HEK293 (cell line): ENCODE data around the gene SBNO2.

Experiments used
- FEZF1 ChIP-seq: fragments of 450-650 bp; formaldehyde crosslinking; IDR thresholded peaks from 2 replicates; pipeline ENCODE4 v1.5.1; 2016; ENCODE audit warnings: missing biosample characterization, missing genetic modification characterization
- GFI1B ChIP-seq: fragments of 450-650 bp; formaldehyde crosslinking; IDR thresholded peaks from 2 replicates; pipeline ENCODE4 v1.5.1; 2016; ENCODE audit warnings: missing biosample characterization, missing genetic modification characterization
- GLIS2 ChIP-seq: fragments of 450-650 bp; formaldehyde crosslinking; IDR thresholded peaks from 2 replicates; pipeline ENCODE4 v1.5.1; 2016; ENCODE audit warnings: missing biosample characterization, missing genetic modification characterization
- INSM2 ChIP-seq: fragments of 450-650 bp; formaldehyde crosslinking; IDR thresholded peaks from 2 replicates; pipeline ENCODE4 v1.5.1; 2016; ENCODE audit warnings: missing biosample characterization, missing genetic modification characterization
- MEIS1 ChIP-seq: sonication (generic); formaldehyde crosslinking; IDR thresholded peaks from 2 replicates; pipeline ENCODE4 v1.8.1; 2022; ENCODE audit warnings: missing genetic modification reagents, mild to moderate bottlenecking, borderline replicate concordance
- PRDM10 ChIP-seq: fragments of 450-650 bp; formaldehyde crosslinking; IDR thresholded peaks from 2 replicates; pipeline ENCODE4 v1.5.1; 2016; ENCODE audit warnings: missing biosample characterization, missing genetic modification characterization
- PRDM4 ChIP-seq: fragments of 450-650 bp; formaldehyde crosslinking; IDR thresholded peaks from 2 replicates; pipeline ENCODE4 v1.5.1; 2017; ENCODE audit warnings: missing biosample characterization, missing genetic modification characterization
- SCRT1 ChIP-seq: fragments of 450-650 bp; formaldehyde crosslinking; IDR thresholded peaks from 2 replicates; pipeline ENCODE4 v1.5.1; 2016; ENCODE audit warnings: missing biosample characterization, missing genetic modification characterization, borderline replicate concordance
- SP3 ChIP-seq: fragments of 450-650 bp; formaldehyde crosslinking; IDR thresholded peaks from 2 replicates; pipeline ENCODE4 v1.5.1; 2016; ENCODE audit warnings: missing biosample characterization, missing genetic modification characterization
- TCF7L2 ChIP-seq: IDR thresholded peaks from 2 replicates; pipeline ENCODE4 v1.6.1; 2011; ENCODE audit warnings: low read depth, mild to moderate bottlenecking, inconsistent platforms, low read length, moderate library complexity, borderline replicate concordance
- ZBTB1 ChIP-seq: fragments of 450-650 bp; formaldehyde crosslinking; IDR thresholded peaks from 2 replicates; pipeline ENCODE4 v1.5.1; 2016; ENCODE audit warnings: missing biosample characterization, missing genetic modification characterization
- ZBTB21 ChIP-seq: fragments of 450-650 bp; formaldehyde crosslinking; IDR thresholded peaks from 2 replicates; pipeline ENCODE4 v1.5.1; 2017; ENCODE audit warnings: missing biosample characterization, missing genetic modification characterization
- ZFP69B ChIP-seq: fragments of 450-650 bp; formaldehyde crosslinking; IDR thresholded peaks from 2 replicates; pipeline ENCODE4 v1.5.1; 2016; ENCODE audit warnings: missing biosample characterization, missing genetic modification characterization
- ZIC2 ChIP-seq: fragments of 450-650 bp; formaldehyde crosslinking; IDR thresholded peaks from 2 replicates; pipeline ENCODE4 v1.5.1; 2016; ENCODE audit warnings: missing biosample characterization, missing genetic modification characterization
- ZNF112 ChIP-seq: fragments of 450-650 bp; formaldehyde crosslinking; IDR thresholded peaks from 2 replicates; pipeline ENCODE4 v1.5.0; 2017; ENCODE audit warnings: missing biosample characterization, missing genetic modification characterization
- ZNF132 ChIP-seq: fragments of 450-650 bp; formaldehyde crosslinking; IDR thresholded peaks from 2 replicates; pipeline ENCODE4 v1.5.1; 2017; ENCODE audit warnings: missing biosample characterization, missing genetic modification characterization, borderline replicate concordance
- ZNF148 ChIP-seq: fragments of 450-650 bp; formaldehyde crosslinking; IDR thresholded peaks from 2 replicates; pipeline ENCODE4 v1.5.0; 2017; ENCODE audit warnings: missing biosample characterization, missing genetic modification characterization, borderline replicate concordance
- ZNF248 ChIP-seq: fragments of 450-650 bp; formaldehyde crosslinking; IDR thresholded peaks from 2 replicates; pipeline ENCODE4 v1.5.1; 2017; ENCODE audit warnings: missing biosample characterization, missing genetic modification characterization
- ZNF266 ChIP-seq: fragments of 450-650 bp; formaldehyde crosslinking; IDR thresholded peaks from 2 replicates; pipeline ENCODE4 v1.5.1; 2016; ENCODE audit warnings: missing biosample characterization, missing genetic modification characterization, low read depth
- ZNF391 ChIP-seq: fragments of 450-650 bp; formaldehyde crosslinking; IDR thresholded peaks from 2 replicates; pipeline ENCODE4 v1.5.1; 2016; ENCODE audit warnings: low read depth, missing biosample characterization, missing genetic modification characterization, borderline replicate concordance
- ZNF510 ChIP-seq: fragments of 450-650 bp; formaldehyde crosslinking; IDR thresholded peaks from 2 replicates; pipeline ENCODE4 v1.5.1; 2018; ENCODE audit warnings: mild to moderate bottlenecking, missing genetic modification characterization, missing biosample characterization; ENCODE audit not compliant: insufficient replicate concordance
- ZNF561 ChIP-seq: fragments of 450-650 bp; IDR thresholded peaks from 2 replicates; pipeline ENCODE4 v1.5.1; 2018; ENCODE audit warnings: missing biosample characterization, missing genetic modification characterization, borderline replicate concordance
- ZNF624 ChIP-seq: fragments of 450-650 bp; formaldehyde crosslinking; IDR thresholded peaks from 2 replicates; pipeline ENCODE4 v1.5.1; 2017; ENCODE audit warnings: missing biosample characterization, missing genetic modification characterization
- ZNF692 ChIP-seq: fragments of 450-650 bp; formaldehyde crosslinking; IDR thresholded peaks from 2 replicates; pipeline ENCODE4 v1.5.1; 2016; ENCODE audit warnings: missing biosample characterization, missing genetic modification characterization
- ZNF792 ChIP-seq: fragments of 450-650 bp; formaldehyde crosslinking; IDR thresholded peaks from 2 replicates; pipeline ENCODE4 v1.5.1; 2016; ENCODE audit warnings: missing biosample characterization, missing genetic modification characterization
- ZSCAN16 ChIP-seq: fragments of 450-650 bp; formaldehyde crosslinking; IDR thresholded peaks from 2 replicates; pipeline ENCODE4 v1.5.1; 2016; ENCODE audit warnings: missing biosample characterization, missing genetic modification characterization
- ZSCAN23 ChIP-seq: fragments of 450-650 bp; formaldehyde crosslinking; IDR thresholded peaks from 2 replicates; pipeline ENCODE4 v1.5.1; 2016; ENCODE audit warnings: missing biosample characterization, missing genetic modification characterization

Gene SBNO2

GRCh38 chr19:1205114-1206099 is 31.3 kb upstream of the SBNO2 start, which contains the start of gene STK11 (continued):
- no peak for TF ChIP-seq ZNF266 (tag by site-specific recombination)
- TF ChIP-seq ZSCAN16: no peak
- TF ChIP-seq PRDM10: peak; percentile 46
- peak; percentile 22; the same call in 1 of the 2 replicates for TF ChIP-seq PRDM4 (tag by site-specific recombination)
- peak; percentile 84 for TF ChIP-seq GLIS2 (tag by site-specific recombination)
- TF ChIP-seq ZFP69B (tag by site-specific recombination): 0 out of 2 replicates have a peak, but pooled peaks have one; percentile 18
- TF ChIP-seq ZNF561: peak; percentile 64; the same call in 1 of the 2 replicates
- peak; percentile 98 for TF ChIP-seq SP3 (tag by site-specific recombination)
- 0 out of 2 replicates have a peak, but pooled peaks have one; percentile 20 for TF ChIP-seq ZNF692 (tag by site-specific recombination)
- TF ChIP-seq MEIS1 (CRISPR knock-in tag): no peak
- TF ChIP-seq TCF7L2: no peak
- TF ChIP-seq ZBTB21 (tag by site-specific recombination): 0 out of 2 replicates have a peak, but pooled peaks have one; percentile 15
- TF ChIP-seq ZNF510: no peak
- TF ChIP-seq ZNF391 (tag by site-specific recombination): peak; percentile 51; the same call in 1 of the 2 replicates
- no peak for TF ChIP-seq ZNF112 (tag by site-specific recombination)
- TF ChIP-seq ZNF792 (tag by site-specific recombination): no peak
- no peak for TF ChIP-seq ZNF148 (tag by site-specific recombination)
- no peak for TF ChIP-seq GFI1B (tag by site-specific recombination)
- TF ChIP-seq ZNF132 (tag by site-specific recombination): no peak
- 0 out of 2 replicates have a peak, but pooled peaks have one; percentile 56 for TF ChIP-seq ZSCAN23 (tag by site-specific recombination)
- no peak for TF ChIP-seq ZNF624 (tag by site-specific recombination)
- TF ChIP-seq INSM2: peak; percentile 50
- no peak for TF ChIP-seq ZBTB1 (tag by site-specific recombination)
- TF ChIP-seq SCRT1 (tag by site-specific recombination): no peak
- peak; percentile 30; the same call in 1 of the 2 replicates for TF ChIP-seq ZIC2 (tag by site-specific recombination)
- TF ChIP-seq ZNF248 (tag by site-specific recombination): no peak
- TF ChIP-seq FEZF1 (tag by site-specific recombination): peak; percentile 57
